Kasumi-1 (cell line): ENCODE data around the gene HELT.
"Not testable (repeated sequence)": the region's sequence is repeated elsewhere in the genome, so short reads cannot be mapped to it uniquely, and the experiment has no call there.

Experiments
- DNase-seq, 2 experiments: peaks; one replicate each; lab custom pipeline; 2025; lab: John Stamatoyannopoulos, UW

HELT gene, protein sequence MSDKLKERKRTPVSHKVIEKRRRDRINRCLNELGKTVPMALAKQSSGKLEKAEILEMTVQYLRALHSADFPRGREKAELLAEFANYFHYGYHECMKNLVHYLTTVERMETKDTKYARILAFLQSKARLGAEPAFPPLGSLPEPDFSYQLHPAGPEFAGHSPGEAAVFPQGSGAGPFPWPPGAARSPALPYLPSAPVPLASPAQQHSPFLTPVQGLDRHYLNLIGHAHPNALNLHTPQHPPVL

GRCh38 chr4:185017964-185018772 lies at the start of gene HELT:
HELT (plus strand) TSS chr4:185018490; CDS start chr4:185018929, 439 bp downstream.
- DNase-seq = no peak

DNA sequence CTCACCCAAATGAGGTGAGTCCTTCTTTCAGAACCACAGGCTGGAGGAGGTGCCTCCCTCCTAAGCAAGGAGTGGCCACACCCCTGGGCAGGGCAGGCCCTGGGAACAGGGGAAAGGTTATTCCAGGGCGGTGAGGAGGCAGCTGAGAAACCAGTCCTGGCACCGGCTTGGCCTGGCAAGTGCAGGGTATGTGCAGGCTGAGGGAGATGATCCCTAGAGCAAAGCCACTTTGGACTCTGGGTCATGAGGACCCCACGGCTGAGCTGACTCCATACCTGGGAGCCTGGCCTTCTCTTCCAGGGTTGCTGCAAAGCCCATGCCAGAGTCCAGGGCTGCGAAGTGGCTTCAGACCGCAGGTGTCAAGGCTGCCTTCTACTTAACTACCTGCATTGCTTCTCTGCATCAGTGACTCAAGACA lies 49.5 kb upstream of the HELT start:
- no peak for DNase-seq

DNA sequence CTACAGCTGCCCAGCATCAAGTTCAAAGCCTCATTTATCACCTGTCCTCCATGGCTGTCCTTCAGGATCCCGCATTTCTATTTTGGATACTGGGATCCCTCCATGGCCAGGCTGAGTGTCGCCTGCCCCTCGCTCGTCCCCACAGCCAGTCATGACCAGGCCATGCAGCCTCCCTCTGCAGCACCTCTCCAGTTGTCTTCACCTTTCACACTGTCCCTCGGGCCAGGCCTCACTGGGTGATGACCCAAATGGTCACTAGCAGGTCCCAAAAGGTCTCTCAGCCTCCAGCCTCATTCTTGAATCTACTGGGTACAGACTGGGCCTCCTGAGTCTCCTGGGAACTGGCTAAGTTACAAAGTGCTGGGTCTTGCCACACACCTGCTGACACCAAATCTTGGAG lies 48.7 kb upstream of the HELT start:
- no peak for DNase-seq

GRCh38 chr4:184972991-184973390 lies 45.3 kb upstream of the HELT start:
- no peak for DNase-seq

- DNase-seq = not testable (repeated sequence)
Observed at GRCh38 chr4:184976348-184976747, 41.9 kb upstream of the HELT start.

DNA sequence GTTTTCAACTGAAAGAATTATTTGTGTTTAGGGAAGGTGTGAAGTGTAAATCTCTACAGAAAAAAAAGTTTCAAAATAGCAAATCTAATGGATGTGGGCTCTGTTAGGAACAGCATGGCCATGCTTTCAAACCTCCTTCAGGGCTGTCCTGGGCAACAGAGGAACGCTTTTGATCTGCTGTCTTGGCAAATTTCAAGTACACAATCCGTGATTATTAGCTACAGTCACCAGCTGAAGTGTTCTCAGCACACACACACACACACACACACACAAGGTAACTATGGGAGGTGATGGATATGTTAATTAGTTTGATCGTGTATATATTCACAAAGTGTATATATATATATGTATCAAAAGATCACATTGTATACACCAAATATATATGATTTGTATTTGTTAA lies 40.5 kb upstream of the HELT start:
- DNase-seq = no peak

GRCh38 chr4:184978211-184978610 lies 40.1 kb upstream of the HELT start:
- no peak for DNase-seq

GRCh38 chr4:184979461-184980124 lies 38.7 kb upstream of the HELT start:
- no peak for DNase-seq

DNA sequence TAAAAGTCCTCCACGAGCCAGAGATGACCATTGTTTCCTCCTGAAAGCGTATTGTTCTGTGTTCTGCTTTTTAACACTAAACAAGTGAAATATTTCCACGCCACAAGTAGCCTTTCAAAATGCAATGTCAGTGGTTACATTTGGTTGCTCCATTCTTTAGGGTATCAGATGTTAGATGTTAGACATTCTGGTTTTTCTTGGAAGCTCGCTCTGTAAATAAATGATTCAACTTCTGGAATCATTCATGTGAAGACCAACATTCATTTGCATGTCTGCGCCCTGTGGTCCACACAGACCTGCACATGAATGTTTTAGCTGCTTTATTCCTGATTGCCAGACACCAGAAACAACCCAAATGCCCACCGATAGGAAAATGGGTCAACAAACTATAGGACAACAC lies 38.0 kb upstream of the HELT start:
- no peak for DNase-seq

GRCh38 chr4:184983672-184984356 lies 34.5 kb upstream of the HELT start:
- peak; percentile 51 to 68 for DNase-seq

GRCh38 chr4:184987493-184988031 lies 30.7 kb upstream of the HELT start:
- DNase-seq = no peak

GRCh38 chr4:184988611-184989010 lies 29.7 kb upstream of the HELT start:
- DNase-seq = no peak

- DNase-seq = not testable (repeated sequence)
Observed at GRCh38 chr4:184989283-184989682, 29.0 kb upstream of the HELT start.

DNA sequence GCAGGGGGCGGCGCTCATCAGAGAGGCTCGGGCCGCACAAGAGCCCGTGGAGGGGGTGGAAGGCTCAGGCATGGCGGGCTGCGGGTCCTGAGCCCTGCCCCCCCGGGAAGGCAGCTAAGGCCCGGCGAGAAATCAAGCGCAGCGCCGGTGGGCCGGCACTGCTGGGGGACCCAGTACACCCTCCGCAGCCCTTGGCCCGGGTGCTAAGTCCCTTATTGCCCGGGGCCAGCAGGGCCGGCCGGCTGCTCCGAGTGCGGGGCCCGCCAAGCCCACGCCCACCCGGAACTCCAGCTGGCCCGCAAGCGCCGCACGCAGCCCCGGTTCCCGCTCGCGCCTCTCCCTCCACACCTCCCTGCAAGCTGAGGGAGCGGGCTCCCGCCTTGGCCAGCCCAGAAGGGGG lies 28.2 kb upstream of the HELT start:
- not testable (repeated sequence) for DNase-seq

DNA sequence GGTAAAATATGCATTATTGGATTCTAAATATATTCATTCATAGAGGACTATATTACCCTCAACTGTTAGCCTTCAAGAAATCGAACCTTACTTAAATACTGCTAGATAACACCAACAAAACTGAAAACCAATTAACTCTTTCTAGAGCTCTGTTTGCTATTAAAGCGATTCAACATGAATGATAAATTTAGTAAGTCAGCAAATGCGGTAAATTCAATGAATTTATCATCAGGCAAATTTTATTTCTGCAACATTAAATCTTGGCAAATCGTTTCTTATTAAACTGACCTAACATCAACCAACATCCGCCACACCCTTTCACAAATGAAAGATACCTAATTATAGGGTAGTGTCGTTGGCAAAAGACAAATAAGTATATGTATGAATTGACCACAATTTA lies 26.4 kb upstream of the HELT start:
- DNase-seq = no peak

- no peak for DNase-seq
Observed at GRCh38 chr4:184992422-184992821, 25.9 kb upstream of the HELT start.

GRCh38 chr4:184993247-184993646 lies 25.0 kb upstream of the HELT start:
- DNase-seq = no peak

DNA sequence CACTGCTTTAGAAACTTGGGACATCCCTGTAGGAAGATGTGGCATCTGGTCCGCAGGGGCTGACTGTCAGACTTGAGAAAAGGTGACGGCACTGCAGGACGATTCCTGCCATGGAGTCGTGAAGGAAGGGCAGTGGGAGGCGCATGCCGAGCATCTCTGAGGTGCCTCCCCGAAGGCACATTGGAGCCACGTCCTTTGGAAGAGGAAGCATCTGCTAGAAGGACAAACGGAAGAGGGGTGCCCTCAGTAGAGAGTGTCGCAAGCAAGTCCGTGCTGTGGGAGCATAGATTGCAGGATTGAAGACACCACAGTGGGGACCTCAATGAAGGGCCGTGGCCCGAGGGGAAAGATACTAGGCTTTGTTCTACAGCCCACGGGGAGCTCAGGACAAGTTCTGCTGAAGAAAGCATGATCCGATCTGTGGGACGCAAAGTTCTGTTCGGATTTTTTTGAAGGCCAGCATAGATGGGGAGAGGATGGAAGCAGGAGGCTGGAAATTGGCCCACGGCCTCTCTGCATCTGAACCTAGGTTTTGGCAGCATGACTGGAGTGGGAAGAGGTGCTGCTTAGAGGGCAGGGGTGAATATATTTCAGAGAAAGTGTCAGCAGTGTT lies 24.2 kb upstream of the HELT start:
- peak; percentile 66 to 70 for DNase-seq

DNA sequence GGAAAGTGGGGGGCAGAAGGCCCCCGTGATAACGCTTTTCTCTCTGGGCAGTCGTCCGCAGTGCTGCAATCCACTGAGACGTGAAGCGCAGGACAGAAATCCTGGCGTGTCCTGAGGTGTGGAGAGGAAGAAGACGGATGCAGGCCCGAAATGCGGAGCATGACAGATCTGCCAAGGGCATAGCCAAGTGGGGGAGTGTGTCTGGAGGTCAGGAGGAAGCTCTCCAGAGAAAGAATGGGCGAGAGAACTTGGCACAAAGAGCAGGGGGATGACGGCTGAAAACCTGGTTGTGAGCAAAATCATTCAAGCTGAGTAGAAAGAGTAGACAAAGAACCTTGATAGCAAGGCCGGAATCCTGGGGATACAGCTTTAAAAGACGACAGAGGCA lies 23.7 kb upstream of the HELT start:
- no peak for DNase-seq

GRCh38 chr4:184997656-184998055 lies 20.6 kb upstream of the HELT start:
- DNase-seq = not testable (repeated sequence)

GRCh38 chr4:185002784-185003183 lies 15.5 kb upstream of the HELT start:
- no peak for DNase-seq
